CD14-positive monocyte (primary cell): Measurements from ENCODE around the gene BLCAP. TPM values are rescaled to one million over a fixed set of nuclear protein-coding genes. Genes with fewer than 3 reads are reported as not detected.

ENCODE experiments used
- DNase-seq, 3 donors: peaks; one replicate each; pipeline ENCODE4 v3.0.0-alpha.2; 2011 to 2022
- H2AFZ ChIP-seq: 2 replicates; pipeline ENCODE4 v1.6.0; 2012; ENCODE audit warnings: mild to moderate bottlenecking, low read depth, low read length, inconsistent platforms; ENCODE audit not compliant: insufficient read depth, poor library complexity, severe bottlenecking
- H3K27ac ChIP-seq, 2 donors: 1 replicate in 1 of 2; 2 replicates in 1 of 2; pipeline ENCODE4 v1.5.1; 2012 to 2013; ENCODE audit warnings: low read length in 2 of 2, control low read depth in 1 of 2, inconsistent platforms in 1 of 2, low read depth in 1 of 2, mild to moderate bottlenecking in 1 of 2
- H3K27me3 ChIP-seq, 2 donors: one replicate each; pipeline versions ENCODE4 v1.6.0 to v1.6.1; 2011 to 2013; ENCODE audit warnings: low read length in 2 of 2; ENCODE audit not compliant: control insufficient read depth in 2 of 2, insufficient read depth in 2 of 2
- H3K36me3 ChIP-seq, 2 donors: replicated peaks in 1 of 2; 1 replicate in 1 of 2; 2 replicates in 1 of 2; pipeline versions ENCODE4 v1.5.1 to v1.6.1; 2012 to 2013; ENCODE audit warnings: low read length in 2 of 2, control low read depth in 1 of 2, inconsistent platforms in 1 of 2, mild to moderate bottlenecking in 1 of 2; ENCODE audit not compliant: insufficient read depth in 2 of 2, control insufficient read depth in 1 of 2
- H3K4me1 ChIP-seq, 2 donors: 1 replicate in 1 of 2; 2 replicates in 1 of 2; pipeline versions ENCODE4 v1.5.1 to v1.6.1; 2012 to 2013; ENCODE audit warnings: low read length in 2 of 2, control low read depth in 1 of 2, inconsistent platforms in 1 of 2, mild to moderate bottlenecking in 1 of 2, moderate library complexity in 1 of 2; ENCODE audit not compliant: insufficient read depth in 2 of 2, control insufficient read depth in 1 of 2
- H3K4me2 ChIP-seq: replicated peaks from 2 replicates; pipeline ENCODE3; 2012; ENCODE audit warnings: low read length, moderate library complexity, mild to moderate bottlenecking; ENCODE audit not compliant: poor library complexity, severe bottlenecking; ENCODE audit errors: extremely low read depth
- H3K4me3 ChIP-seq, 3 experiments: fragments of 200-600 bp in 1 of 3; sonication (generic) in 1 of 3; replicated peaks in 1 of 3; 1 replicate in 2 of 3; 2 replicates in 1 of 3; pipeline ENCODE4 v1.5.1; 2011 to 2013; ENCODE audit warnings: low read length in 3 of 3, mild to moderate bottlenecking in 3 of 3, control low read depth in 2 of 3, low read depth in 2 of 3, inconsistent platforms in 1 of 3, moderate library complexity in 1 of 3
- H3K79me2 ChIP-seq: 2 replicates; pipeline ENCODE4 v1.6.0; 2012; ENCODE audit warnings: mild to moderate bottlenecking, control low read depth, inconsistent platforms, low read length, moderate library complexity; ENCODE audit not compliant: insufficient read depth
- H3K9ac ChIP-seq: 2 replicates; pipeline ENCODE4 v1.6.0; 2017; ENCODE audit warnings: low read length, mild to moderate bottlenecking; ENCODE audit not compliant: insufficient read depth, poor library complexity, severe bottlenecking
- H3K9me3 ChIP-seq, 2 donors: replicated peaks in 1 of 2; 1 replicate in 1 of 2; 2 replicates in 1 of 2; pipeline versions ENCODE4 v1.5.1 to v1.6.1; 2012 to 2013; ENCODE audit warnings: low read length in 2 of 2, control low read depth in 1 of 2; ENCODE audit not compliant: control insufficient read depth in 1 of 2, insufficient read depth in 1 of 2
- H4K20me1 ChIP-seq: 2 replicates; pipeline ENCODE4 v1.6.0; 2012; ENCODE audit warnings: mild to moderate bottlenecking, low read length, control low read depth, moderate library complexity; ENCODE audit not compliant: insufficient read depth
- H3K27ac Mint-ChIP-seq, 7 donors: one replicate each; pipeline ENCODE4 v1.8.0; 2020; ENCODE audit warnings: mild to moderate bottlenecking in 7 of 7, mixed read lengths in 7 of 7, moderate library complexity in 6 of 7, inconsistent platforms in 2 of 7
- H3K27me3 Mint-ChIP-seq, 3 donors: one replicate each; pipeline ENCODE4 v1.8.0; 2021 to 2022; ENCODE audit warnings: low read depth in 3 of 3, mild to moderate bottlenecking in 3 of 3, mixed read lengths in 3 of 3, moderate library complexity in 3 of 3, inconsistent platforms in 1 of 3
- H3K36me3 Mint-ChIP-seq, 2 donors: one replicate each; pipeline ENCODE4 v1.8.0; 2020; ENCODE audit warnings: mixed read lengths in 2 of 2, inconsistent platforms in 1 of 2, mild to moderate bottlenecking in 1 of 2
- H3K4me1 Mint-ChIP-seq: one replicate; pipeline ENCODE4 v1.8.0; 2020; ENCODE audit warnings: mild to moderate bottlenecking, mixed read lengths
- H3K4me3 Mint-ChIP-seq, 2 donors: one replicate each; pipeline ENCODE4 v1.8.0; 2020; ENCODE audit warnings: mild to moderate bottlenecking in 2 of 2, mixed read lengths in 2 of 2, moderate library complexity in 1 of 2
- H3K9me3 Mint-ChIP-seq, 7 donors: one replicate each; pipeline ENCODE4 v1.8.0; 2020 to 2022; ENCODE audit warnings: mixed read lengths in 7 of 7, mild to moderate bottlenecking in 6 of 7, moderate library complexity in 6 of 7, inconsistent platforms in 2 of 7
- CTCF ChIP-seq: fragments of 200-600 bp; IDR thresholded peaks from one replicate; pipeline ENCODE4 v1.8.0; 2022; ENCODE audit warnings: antibody characterized with exemption, mild to moderate bottlenecking
- WGBS: methylation state at CpG from one replicate; pipeline ENCODE4 v1.1.5; 2013; ENCODE audit warnings: missing lambda C conversion rate; ENCODE audit not compliant: insufficient coverage; 5-methylcytosine and 5-hydroxymethylcytosine counted together
- intact Hi-C, 2 donors: fragments of 100-400 bp; cut with micrococcal nuclease; formaldehyde crosslinking; loops; one replicate each; pipeline versions ENCODE4 v1.15.0 to v1.15.1; 2023
- polyA plus RNA-seq, 3 donors: library from polyadenylated mRNA; depleted of rRNA in 1 of 3; unstranded in 2 of 3; stranded (reverse) in 1 of 3; fragments of 300-500 nt in 2 of 3; fragments of >200 nt in 1 of 3; fragmentation: Illumina TruSeq in 2 of 3; gene quantifications; 1 replicate in 2 of 3; 2 replicates in 1 of 3; pipeline ENCODE4 v1.2.3, GENCODE V29; 2012 to 2021

BLCAP gene
- polyA plus RNA-seq, 3 donors: 45.3 to 54.5 (median 53.3) TPM

- no peak overlapping the region for H3K9ac ChIP-seq
- peaks cover 0 to 1% (median 0%) of the 10 kb centered on the region in 7 donors for H3K9me3 Mint-ChIP-seq
- no peak overlapping the region for H3K4me2 ChIP-seq
- H4K20me1 ChIP-seq: no peaks in the 10 kb centered on the region
- no peaks in the 10 kb centered on the region for H3K79me2 ChIP-seq
- no peaks in the 10 kb centered on the region for H3K4me1 Mint-ChIP-seq
- 100% methylated on average over 2 of the region's 11 CpGs for WGBS
- DNase-seq: no peak
- TF ChIP-seq CTCF: no peak
- intact Hi-C loops: loop anchor here (5.0 to 10.0 kb wide), 2 partner anchors 435 to 663 kb away; no protein-coding TSS in a partner anchor
- H3K27me3 ChIP-seq: peaks cover 5 to 18% of the 10 kb centered on the region in 2 donors
- H3K36me3 Mint-ChIP-seq: no peaks in the 10 kb centered on the region
- H3K9me3 ChIP-seq: no peaks in the 10 kb centered on the region
- no peaks in the 10 kb centered on the region for H3K36me3 ChIP-seq
- no peak overlapping the region for H2AFZ ChIP-seq
- peaks cover 17 to 38% (median 24%) of the 10 kb centered on the region in 3 donors for H3K27me3 Mint-ChIP-seq
- H3K4me1 ChIP-seq: no peaks in the 10 kb centered on the region
- H3K27ac ChIP-seq: no peak overlapping the region
- no peak overlapping the region for H3K27ac Mint-ChIP-seq
- H3K4me3 ChIP-seq: no peak overlapping the region
- no peak overlapping the region for H3K4me3 Mint-ChIP-seq
Observed at GRCh38 chr20:37559312-37560027, 31.8 kb upstream of the BLCAP start.

DNA sequence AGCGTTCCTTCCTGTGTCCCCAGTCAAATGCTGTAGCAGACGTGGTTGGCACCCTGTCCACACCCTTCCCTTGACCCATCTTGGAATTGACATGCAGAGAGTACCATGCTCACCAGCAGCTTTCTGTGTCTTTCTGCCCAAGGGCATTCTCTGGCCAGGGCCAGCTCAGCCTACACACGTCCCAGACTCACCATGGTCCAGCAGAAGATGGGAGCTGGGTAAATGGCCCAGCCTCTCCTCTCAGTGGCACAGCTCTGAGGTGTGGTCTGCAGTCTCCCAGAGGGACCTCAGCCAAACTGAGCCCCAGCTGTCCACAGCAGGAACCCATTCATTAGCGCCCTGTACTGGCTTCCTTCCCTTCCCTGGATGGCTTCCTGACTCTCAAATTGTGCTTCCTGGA lies 31.1 kb upstream of the BLCAP start:
- Histone ChIP-seq H3K79me2 (no peaks in the 10 kb centered on the region), H2AFZ (no peak overlapping the region), H3K27ac (no peak overlapping the region), H3K4me1 (no peaks in the 10 kb centered on the region), H3K36me3 (no peaks in the 10 kb centered on the region), H3K9me3 (no peaks in the 10 kb centered on the region), H3K27me3 (peaks cover 5 to 11% of the 10 kb centered on the region in 2 donors), H4K20me1 (no peaks in the 10 kb centered on the region), H3K4me2 (no peak overlapping the region), H3K4me3 (no peak overlapping the region), H3K9ac (no peak overlapping the region)
- intact Hi-C loops: no loop called here
- peaks cover 11 to 33% (median 18%) of the 10 kb centered on the region in 3 donors for H3K27me3 Mint-ChIP-seq
- no peak for DNase-seq
- H3K4me1 Mint-ChIP-seq: no peaks in the 10 kb centered on the region
- peaks cover 0 to 1% (median 0%) of the 10 kb centered on the region in 7 donors for H3K9me3 Mint-ChIP-seq
- H3K4me3 Mint-ChIP-seq: no peak overlapping the region
- 63% methylated on average over 4 of the region's 4 CpGs for WGBS
- no peak for TF ChIP-seq CTCF
- no peak overlapping the region for H3K27ac Mint-ChIP-seq
- no peaks in the 10 kb centered on the region for H3K36me3 Mint-ChIP-seq
